AG10803 (cell line): ENCODE data around the gene COL27A1.

Experiments
- DNase-seq: peaks from one replicate; pipeline ENCODE4 v3.0.0; 2010; ENCODE audit warnings: low read depth
- H3K4me3 ChIP-seq: 2 replicates; pipeline ENCODE4 v1.5.1; 2011; ENCODE audit warnings: mild to moderate bottlenecking, low read length, control low read depth
- CTCF ChIP-seq: conservative IDR thresholded peaks from 2 replicates; pipeline ENCODE4 v1.5.1; 2011; ENCODE audit warnings: mild to moderate bottlenecking, low read length, control low read depth, inconsistent platforms

The COL27A1 gene

DNA sequence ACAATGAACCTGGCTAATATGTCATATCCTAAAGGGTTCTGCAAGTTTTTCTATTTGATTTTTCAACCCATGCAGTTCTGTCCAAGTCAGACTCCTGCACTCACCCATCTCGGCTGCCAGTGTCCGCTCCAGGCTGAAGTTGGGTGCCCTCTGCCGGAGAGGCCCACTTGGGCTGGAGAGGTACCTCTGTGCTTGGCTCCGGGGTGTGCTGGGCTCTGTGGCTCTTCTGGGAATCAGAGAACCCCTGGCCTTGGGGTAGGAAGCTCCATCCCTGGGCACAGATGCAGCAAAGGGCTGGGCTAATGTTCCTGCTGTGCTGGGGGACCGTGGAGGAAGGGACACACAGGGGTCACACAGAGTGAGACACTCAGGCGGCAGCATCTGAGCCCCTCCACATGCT, 200.5 kb downstream of the COL27A1 start:
- no peak for TF ChIP-seq CTCF
- H3K4me3 ChIP-seq, result no peak overlapping the region
- DNase-seq, result no peak

GRCh38 chr9:114356792-114357191, 201.5 kb downstream of the COL27A1 start:
- H3K4me3 ChIP-seq, result no peak overlapping the region
- TF ChIP-seq CTCF, result no peak
- no peak for DNase-seq

GRCh38 chr9:114357360-114357759, 202.0 kb downstream of the COL27A1 start:
- no peak for DNase-seq
- no peak overlapping the region for H3K4me3 ChIP-seq
- no peak for TF ChIP-seq CTCF

DNA sequence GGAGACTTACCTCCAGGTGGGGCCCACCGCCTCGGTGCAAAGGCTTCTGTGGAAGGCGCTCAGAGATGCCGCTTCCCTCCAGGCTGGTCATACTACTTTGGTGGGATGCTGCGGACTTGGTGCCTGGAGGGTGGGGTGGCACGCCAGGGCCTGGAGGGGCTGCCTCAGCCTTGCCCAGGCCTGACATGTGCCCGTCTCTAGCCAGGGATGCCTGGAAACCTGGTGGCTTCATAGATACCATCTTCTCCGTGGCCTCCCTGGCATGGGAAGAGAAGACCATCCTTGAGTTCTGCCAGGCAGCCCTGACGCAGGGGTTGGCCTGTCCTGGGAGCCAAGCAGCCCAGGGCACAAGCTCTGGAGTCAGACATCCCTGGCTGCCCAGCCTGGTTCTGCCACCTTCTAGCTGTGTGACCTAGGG, 202.6 kb downstream of the COL27A1 start:
- TF ChIP-seq CTCF, result no peak
- no peak for DNase-seq
- no peak overlapping the region for H3K4me3 ChIP-seq

DNA sequence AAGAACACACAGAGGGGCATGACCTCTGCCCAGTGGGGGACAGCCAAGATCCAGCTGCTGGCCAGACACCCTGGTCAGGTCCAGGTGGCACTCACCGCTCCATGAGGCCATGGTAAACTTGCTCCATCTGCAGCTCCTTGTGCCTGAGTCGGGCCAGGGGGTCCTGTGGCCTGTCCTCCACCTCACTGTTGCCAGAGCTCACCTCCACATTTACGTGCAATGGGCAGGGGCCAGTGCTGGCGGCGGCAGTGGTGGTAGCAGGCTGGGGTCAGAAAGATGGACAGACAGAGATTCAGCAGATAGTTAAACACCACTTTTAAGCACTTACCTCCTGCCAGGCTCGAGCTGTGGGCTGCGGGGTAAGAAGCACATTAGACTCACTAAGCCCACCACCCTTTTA, 204.5 kb downstream of the COL27A1 start:
- H3K4me3 ChIP-seq, result no peak overlapping the region
- DNase-seq, result no peak
- no peak for TF ChIP-seq CTCF

DNA sequence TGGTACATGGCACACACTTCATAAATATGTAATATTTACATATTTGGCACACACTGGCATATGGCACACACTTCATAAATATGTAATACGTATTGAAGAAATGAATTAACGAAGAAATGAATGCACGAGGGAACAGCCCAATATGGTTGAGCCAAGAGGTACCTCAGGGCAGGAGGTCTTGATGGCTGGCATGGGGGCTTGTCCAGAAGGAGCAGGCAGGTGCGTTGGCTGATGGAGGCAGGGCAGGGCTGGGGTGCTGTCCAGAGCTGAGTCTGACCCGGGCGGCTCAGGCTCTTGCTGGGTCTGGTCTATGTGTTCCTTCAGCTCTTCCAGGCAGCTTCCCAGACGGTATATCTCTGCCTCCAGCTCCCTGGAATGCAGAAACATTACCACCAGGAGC, 206.2 kb downstream of the COL27A1 start:
- no peak for TF ChIP-seq CTCF
- DNase-seq, result no peak

More for the DNA sequence above, 206.2 kb downstream of the COL27A1 start:
- no peak overlapping the region for H3K4me3 ChIP-seq
